Measurements from ENCODE around the gene ATP6V1F. TPM values are rescaled to one million over a fixed set of nuclear protein-coding genes. Genes with fewer than 3 reads are reported as not detected.

The ATP6V1F gene
- total RNA-seq, 4 donors from 2014 or later = 67.7 to 101 (median 84.5) TPM

DNA sequence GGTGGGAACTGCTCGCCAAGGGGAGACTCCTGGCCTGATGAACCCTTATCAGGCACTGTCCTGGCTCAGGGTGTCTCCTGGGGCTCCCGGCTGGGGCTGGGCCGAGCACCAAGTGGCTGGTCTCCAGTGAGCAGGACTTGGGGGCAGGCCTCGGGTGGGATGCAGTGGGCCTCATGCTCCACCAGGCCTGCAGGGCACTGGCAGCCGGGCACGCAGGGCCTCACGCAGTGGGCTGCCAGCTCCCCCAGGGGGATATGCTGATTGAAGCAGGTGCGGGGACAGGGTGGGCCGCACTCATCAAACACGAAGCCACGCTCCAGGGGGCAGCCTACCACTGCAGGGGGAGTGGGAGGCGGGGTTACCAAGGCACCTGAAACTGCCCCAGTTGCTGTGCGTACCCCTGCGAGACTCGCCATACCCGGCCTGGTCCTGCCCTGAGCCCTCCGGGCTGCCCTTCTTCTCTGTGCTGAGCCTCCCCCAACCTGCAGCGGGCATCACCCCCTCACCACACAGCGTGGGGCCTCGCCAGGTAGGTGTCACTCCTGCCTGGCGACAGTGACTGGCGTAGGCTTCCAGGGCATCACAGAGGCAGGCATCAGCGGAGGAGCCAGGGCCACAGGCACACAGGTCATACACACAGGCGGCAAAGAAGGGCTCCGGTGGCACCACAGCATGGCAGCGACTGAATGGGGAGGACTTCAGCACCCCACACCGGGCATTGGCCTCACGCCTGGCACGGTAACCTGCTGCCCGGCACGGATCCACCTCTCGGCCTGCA is 14.5 kb downstream of the ATP6V1F start:
- TF ChIP-seq POLR2A (IDR thresholded peaks at IDR 0.05) = no peak
- H3K27me3 ChIP-seq = no peaks in the 10 kb centered on the region
- no CpG with 5 or more reads among the region's 32 CpGs for WGBS, 2 donors (ENCODE audit: low coverage in 1 of 2)

DNA sequence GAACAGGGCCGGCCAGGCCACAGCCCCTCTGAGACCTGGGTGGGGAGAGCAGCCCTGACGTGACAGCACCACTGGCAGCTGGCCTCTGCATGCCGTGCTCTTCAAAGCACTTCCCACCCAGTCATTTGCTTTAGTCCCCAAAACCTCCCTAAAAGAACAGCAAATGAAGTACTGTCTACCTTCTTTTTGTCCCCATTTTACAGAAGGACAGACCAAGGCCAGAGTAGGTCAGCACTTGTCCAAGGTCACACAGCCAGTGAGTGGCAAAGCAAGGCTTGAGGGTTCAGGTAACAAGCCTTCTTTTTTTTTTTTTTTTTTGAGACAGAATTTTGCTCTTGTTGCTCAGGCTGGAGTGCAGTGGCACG is 15.1 kb downstream of the ATP6V1F start:
- WGBS, 2 donors (ENCODE audit: low coverage in 1 of 2) = 56 to 75% methylated on average over 1 to 2 of the region's 4 CpGs
- Histone ChIP-seq H3K27ac (no peak overlapping the region), H3K4me3 (no peak overlapping the region), H3K27me3 (no peaks in the 10 kb centered on the region), H3K9me3 (no peaks in the 10 kb centered on the region), H3K36me3 (no peaks in the 10 kb centered on the region), H3K4me1 (peaks cover 0 to 7% (median 0%) of the 10 kb centered on the region in 3 donors)
- TF ChIP-seq POLR2AphosphoS5 (IDR thresholded peaks at IDR 0.05) = no peak
- TF ChIP-seq EP300 (IDR thresholded peaks at IDR 0.05) = no peak
- TF ChIP-seq, protein P1, sequence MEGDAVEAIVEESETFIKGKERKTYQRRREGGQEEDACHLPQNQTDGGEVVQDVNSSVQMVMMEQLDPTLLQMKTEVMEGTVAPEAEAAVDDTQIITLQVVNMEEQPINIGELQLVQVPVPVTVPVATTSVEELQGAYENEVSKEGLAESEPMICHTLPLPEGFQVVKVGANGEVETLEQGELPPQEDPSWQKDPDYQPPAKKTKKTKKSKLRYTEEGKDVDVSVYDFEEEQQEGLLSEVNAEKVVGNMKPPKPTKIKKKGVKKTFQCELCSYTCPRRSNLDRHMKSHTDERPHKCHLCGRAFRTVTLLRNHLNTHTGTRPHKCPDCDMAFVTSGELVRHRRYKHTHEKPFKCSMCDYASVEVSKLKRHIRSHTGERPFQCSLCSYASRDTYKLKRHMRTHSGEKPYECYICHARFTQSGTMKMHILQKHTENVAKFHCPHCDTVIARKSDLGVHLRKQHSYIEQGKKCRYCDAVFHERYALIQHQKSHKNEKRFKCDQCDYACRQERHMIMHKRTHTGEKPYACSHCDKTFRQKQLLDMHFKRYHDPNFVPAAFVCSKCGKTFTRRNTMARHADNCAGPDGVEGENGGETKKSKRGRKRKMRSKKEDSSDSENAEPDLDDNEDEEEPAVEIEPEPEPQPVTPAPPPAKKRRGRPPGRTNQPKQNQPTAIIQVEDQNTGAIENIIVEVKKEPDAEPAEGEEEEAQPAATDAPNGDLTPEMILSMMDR (IDR thresholded peaks at IDR 0.05) = no peak
- no peak for ATAC-seq

More for the DNA sequence above, 14.5 kb downstream of the ATP6V1F start:
- ATAC-seq = no peak
- H3K4me1 ChIP-seq = peaks cover 0 to 7% (median 0%) of the 10 kb centered on the region in 3 donors
- no peak overlapping the region for H3K27ac ChIP-seq
- no peak overlapping the region for H3K4me3 ChIP-seq
- no peaks in the 10 kb centered on the region for H3K9me3 ChIP-seq
- no peaks in the 10 kb centered on the region for H3K36me3 ChIP-seq

- H3K4me1 ChIP-seq = peaks cover 0 to 8% (median 0%) of the 10 kb centered on the region in 3 donors
- TF ChIP-seq, protein P1 (IDR thresholded peaks at IDR 0.05) = no peak
- TF ChIP-seq POLR2AphosphoS5 (IDR thresholded peaks at IDR 0.05) (no peak), EP300 (IDR thresholded peaks at IDR 0.05) (no peak), POLR2A (IDR thresholded peaks at IDR 0.05) (no peak)
- no peak for ATAC-seq
- H3K4me3 ChIP-seq = no peak overlapping the region
- H3K27ac ChIP-seq = no peak overlapping the region
- 96 to 100% methylated on average over 1 to 4 of the region's 14 CpGs for WGBS, 2 donors (ENCODE audit: low coverage in 1 of 2)
- no peaks in the 10 kb centered on the region for H3K9me3 ChIP-seq
- no peaks in the 10 kb centered on the region for H3K36me3 ChIP-seq
- no peaks in the 10 kb centered on the region for H3K27me3 ChIP-seq
Measured at GRCh38 chr7:128878226-128879105, 15.8 kb downstream of the ATP6V1F start.

- Histone ChIP-seq H3K27me3 (no peaks in the 10 kb centered on the region), H3K9me3 (no peaks in the 10 kb centered on the region), H3K4me3 (no peak overlapping the region), H3K4me1 (peaks cover 0 to 13% (median 0%) of the 10 kb centered on the region in 3 donors), H3K36me3 (no peaks in the 10 kb centered on the region), H3K27ac (no peak overlapping the region)
- TF ChIP-seq EP300 (IDR thresholded peaks at IDR 0.05) = no peak
- no peak for TF ChIP-seq POLR2AphosphoS5 (IDR thresholded peaks at IDR 0.05)
- TF ChIP-seq POLR2A (IDR thresholded peaks at IDR 0.05) = no peak
- TF ChIP-seq, protein P1 (IDR thresholded peaks at IDR 0.05) = no peak
- ATAC-seq = no peak
- WGBS, 2 donors (ENCODE audit: low coverage in 1 of 2) = no CpG with 5 or more reads among the region's 19 CpGs
Measured at GRCh38 chr7:128879461-128879938, 16.8 kb downstream of the ATP6V1F start.

DNA sequence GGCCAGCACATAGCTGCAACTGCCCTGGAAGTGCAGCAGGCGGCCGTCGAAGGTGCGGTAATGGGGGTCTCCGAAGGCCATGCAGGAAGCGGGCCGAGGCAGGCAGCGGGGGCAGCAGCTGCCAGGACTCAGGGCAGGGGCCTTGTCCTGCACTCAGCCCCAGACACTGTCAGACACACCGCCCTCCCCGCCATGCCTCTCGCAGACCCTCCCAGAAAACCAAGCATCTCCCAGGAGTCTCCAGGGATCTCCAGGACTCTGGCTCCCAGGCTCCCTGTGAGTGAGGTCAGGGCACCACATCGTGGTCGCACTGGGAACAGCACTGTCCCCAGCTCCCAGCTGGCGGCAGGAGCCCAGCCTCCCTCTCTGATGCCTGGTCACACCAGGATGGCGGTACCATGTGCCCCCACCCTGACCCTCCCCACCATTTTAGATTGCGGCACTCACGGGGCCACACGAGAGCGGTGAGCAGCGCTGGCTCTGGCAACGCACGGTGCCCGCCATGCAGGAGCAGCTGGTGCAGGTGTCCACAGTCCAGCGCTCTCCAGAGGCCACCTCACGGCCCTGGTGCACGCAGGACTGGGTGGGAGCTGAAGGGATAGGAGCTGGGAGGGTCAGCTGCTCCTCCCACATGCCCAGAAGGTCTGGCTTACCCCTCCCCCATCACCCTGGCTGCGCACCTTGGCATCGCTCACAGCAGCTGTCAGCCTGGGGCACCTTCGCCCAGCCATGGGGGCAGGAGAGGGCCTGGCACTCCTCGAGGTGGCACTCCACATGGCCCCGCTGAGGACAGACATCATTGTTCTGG is 17.5 kb downstream of the ATP6V1F start:
- Histone ChIP-seq H3K9me3 (no peaks in the 10 kb centered on the region), H3K4me1 (peaks cover 0 to 13% (median 0%) of the 10 kb centered on the region in 3 donors), H3K27me3 (no peaks in the 10 kb centered on the region), H3K27ac (no peak overlapping the region), H3K36me3 (no peaks in the 10 kb centered on the region), H3K4me3 (no peak overlapping the region)
- TF ChIP-seq POLR2AphosphoS5 (IDR thresholded peaks at IDR 0.05) = no peak
- TF ChIP-seq, protein P1 (IDR thresholded peaks at IDR 0.05) = peak in 3 of 4 experiments; percentile 77 to 96 (median 90)
- ATAC-seq = peak; percentile 72
- 60% methylated on average over 1 of the region's 31 CpGs; no CpG with 5 or more reads in 1 of the 2 donors for WGBS, 2 donors (ENCODE audit: low coverage in 1 of 2)

All from gastroesophageal sphincter (tissue), 4 donors.